ENCODE data around the gene PDE6A. TPM values are rescaled to one million over a fixed set of nuclear protein-coding genes. Genes with fewer than 3 reads are reported as not detected.

The PDE6A gene
- total and polyA plus RNA-seq, 2 of the 8 experiments (the other 6 are each of a cell fraction or from before 2014, with no cell fraction given) = not detected

DNA sequence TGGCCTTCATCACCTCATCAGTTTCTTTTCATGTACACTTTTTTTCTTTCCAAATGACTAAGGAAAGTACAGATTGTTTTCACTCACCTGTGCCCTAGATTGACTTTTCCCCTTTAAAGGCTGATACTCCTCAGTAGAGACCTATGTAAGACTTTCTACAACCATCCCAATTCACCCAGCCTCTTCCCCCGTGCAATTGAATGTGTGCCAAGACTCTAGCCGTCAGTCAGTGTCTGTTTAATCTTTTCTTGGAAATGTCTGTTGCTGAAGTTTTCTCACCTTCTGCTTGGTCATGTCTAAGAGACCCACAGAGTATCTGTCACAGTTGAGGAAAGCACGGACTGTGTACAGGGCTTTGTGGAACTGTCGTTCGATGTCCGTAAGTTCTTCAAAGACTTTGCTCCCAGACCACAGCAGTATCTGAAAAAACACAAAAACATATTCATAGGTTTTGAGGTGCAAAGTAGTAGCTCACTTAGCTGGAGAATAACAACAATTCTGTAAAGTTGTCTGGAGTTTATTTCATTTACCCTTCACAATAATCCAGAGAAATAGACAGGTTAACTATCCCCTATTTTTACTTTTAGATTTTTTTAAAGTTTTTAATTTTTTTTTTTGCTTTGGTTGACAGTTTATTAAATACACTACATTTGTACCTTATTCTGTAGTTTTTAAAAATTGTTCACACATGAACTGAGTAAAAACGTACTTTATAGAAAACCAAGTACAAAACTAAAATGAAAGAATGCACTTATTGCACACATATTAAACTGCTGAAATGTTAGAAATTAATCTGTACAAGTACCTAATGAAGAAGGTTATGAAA is 13.6 kb downstream of the PDE6A start:
- Histone ChIP-seq H3K4me2 (ENCODE audit: insufficient read depth in 1 of 2, low read depth in 2 of 2, low read length in 2 of 2) (no peak overlapping the region), H2BK5ac (ENCODE audit: low read depth, low read length) (no peak overlapping the region), H3K27ac (ENCODE audit: low read depth, low read length) (no peak overlapping the region), H3K4ac (replicated peaks; ENCODE audit: insufficient read length, low read depth, low read length) (no peak overlapping the region), H3K56ac (replicated peaks; ENCODE audit: insufficient read length, low read depth, low read length) (no peak overlapping the region), H3K23ac (ENCODE audit: insufficient read length) (no peak overlapping the region), H3K79me2 (ENCODE audit: control insufficient read depth in 1 of 2, insufficient read depth in 2 of 2, low read length in 2 of 2) (no peaks in the 10 kb centered on the region), H3K23me2 (ENCODE audit: low read depth, low read length) (no peaks in the 10 kb centered on the region), H4K8ac (ENCODE audit: extremely low read depth, insufficient read depth, low read length) (no peak overlapping the region), H3K79me1 (ENCODE audit: low read depth, low read length) (no peaks in the 10 kb centered on the region), H4K91ac (replicated peaks; ENCODE audit: insufficient read length, low read length) (no peak overlapping the region), H3K27me3 (replicated peaks in 1 of 4; ENCODE audit: control insufficient read depth in 3 of 4, extremely low read depth in 1 of 4, insufficient read depth in 3 of 4, low read length in 3 of 4) (no peaks in the 10 kb centered on the region; a peak in 2 of 7 replicates), H2BK12ac (ENCODE audit: low read depth, low read length) (no peak overlapping the region), H3K14ac (ENCODE audit: insufficient read length) (no peak overlapping the region), H2BK120ac (replicated peaks; ENCODE audit: low read depth, low read length) (no peak overlapping the region), H4K20me1 (replicated peaks in 1 of 2; ENCODE audit: control insufficient read depth in 1 of 2, insufficient read depth in 2 of 2, low read length in 2 of 2) (no peaks in the 10 kb centered on the region), H3K36me3 (ENCODE audit: control insufficient read depth in 2 of 4, insufficient read depth in 4 of 4, low read length in 3 of 4) (no peaks in the 10 kb centered on the region), H2AFZ (ENCODE audit: low read length) (no peak overlapping the region), H3K9me3 (ENCODE audit: insufficient read depth in 2 of 2, low read depth in 1 of 2, low read length in 1 of 2) (no peaks in the 10 kb centered on the region), H3K4me1 (replicated peaks in 1 of 4; ENCODE audit: control insufficient read depth in 3 of 4, insufficient read depth in 4 of 4, low read length in 3 of 4) (peaks cover 0 to 3% (median 0%) of the 10 kb centered on the region in 4 experiments; a peak in 1 of 7 replicates), H2BK20ac (ENCODE audit: low read length) (no peak overlapping the region), H3K18ac (ENCODE audit: extremely low read depth, low read length) (no peak overlapping the region), H3K9ac (replicated peaks in 1 of 4; ENCODE audit: extremely low read depth in 1 of 4, low read depth in 3 of 4, low read length in 3 of 4) (no peak overlapping the region), H2BK15ac (ENCODE audit: low read length) (no peak overlapping the region), H4K5ac (ENCODE audit: insufficient read length, low read depth, low read length) (no peak overlapping the region), H3K4me3 (ENCODE audit: extremely low read depth in 1 of 4, insufficient read depth in 2 of 4, low read depth in 3 of 4, low read length in 4 of 4) (no peak overlapping the region), H2AK5ac (ENCODE audit: low read depth, low read length) (no peak overlapping the region)
- ChIA-PET CTCF (ENCODE audit: partially characterized antibody) (interaction anchor here (0.9 to 6.4 kb wide), 7 partner anchors 14 to 97 kb away, joined by 3 to 80 read pairs (median 3); partner anchors contain the start of gene SLC26A2), POLR2A (ENCODE audit: partially characterized antibody) (no interaction called here)
- DNase-seq (ENCODE audit: low read depth in 1 of 2, low spot score in 2 of 2) (no peak), FAIRE-seq (no peak)
- 90% methylated on average over 7 of the region's 7 CpGs; no CpG with 5 or more reads in 1 of the 2 experiments for WGBS, 2 experiments (ENCODE audit: extremely low coverage in 1 of 2, insufficient coverage in 1 of 2, insufficient read length in 1 of 2, insufficient replicate concordance in 2 of 2, low coverage in 1 of 2, low lambda C conversion rate in 2 of 2, missing lambda C conversion rate in 1 of 2)
- no peak for TF ChIP-seq SRF (IDR thresholded peaks at IDR 0.05; ENCODE audit: low read depth, low read length)
- no peak for TF ChIP-seq SP2 (IDR thresholded peaks at IDR 0.05; ENCODE audit: low read length)
- TF ChIP-seq CHD2 (IDR thresholded peaks at IDR 0.05; ENCODE audit: low read length) = no peak
- no peak for TF ChIP-seq RXRA (IDR thresholded peaks at IDR 0.05; ENCODE audit: insufficient read depth, low read depth, low read length)
- TF ChIP-seq CBX8 (IDR thresholded peaks at IDR 0.05; ENCODE audit: borderline replicate concordance, low read depth, low read length) = no peak
- no peak for TF ChIP-seq GTF2F1 (IDR thresholded peaks at IDR 0.05; ENCODE audit: borderline replicate concordance, low read depth, low read length)
- TF ChIP-seq CBX5 (IDR thresholded peaks at IDR 0.05; ENCODE audit: low read depth, low read length) = no peak
- TF ChIP-seq, protein P1, sequence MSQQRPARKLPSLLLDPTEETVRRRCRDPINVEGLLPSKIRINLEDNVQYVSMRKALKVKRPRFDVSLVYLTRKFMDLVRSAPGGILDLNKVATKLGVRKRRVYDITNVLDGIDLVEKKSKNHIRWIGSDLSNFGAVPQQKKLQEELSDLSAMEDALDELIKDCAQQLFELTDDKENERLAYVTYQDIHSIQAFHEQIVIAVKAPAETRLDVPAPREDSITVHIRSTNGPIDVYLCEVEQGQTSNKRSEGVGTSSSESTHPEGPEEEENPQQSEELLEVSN (IDR thresholded peaks at IDR 0.05) = no peak
- TF ChIP-seq KDM4A (IDR thresholded peaks at IDR 0.05; ENCODE audit: low read depth, low read length, severe bottlenecking) = no peak
- TF ChIP-seq, protein P2, sequence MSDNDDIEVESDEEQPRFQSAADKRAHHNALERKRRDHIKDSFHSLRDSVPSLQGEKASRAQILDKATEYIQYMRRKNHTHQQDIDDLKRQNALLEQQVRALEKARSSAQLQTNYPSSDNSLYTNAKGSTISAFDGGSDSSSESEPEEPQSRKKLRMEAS (IDR thresholded peaks at IDR 0.05) = no peak
- TF ChIP-seq RBBP5 (IDR thresholded peaks at IDR 0.05; ENCODE audit: borderline replicate concordance, low read depth, low read length) = no peak
